GM03348 (cell line): Measurements from ENCODE around the gene TMEM131.
A peak's percentile ranks its signal among the peaks of the same experiment; 100 is the strongest.

Experiments
- DNase-seq: peaks from one replicate; pipeline ENCODE4 v3.0.0; 2012; ENCODE audit warnings: low spot score

TMEM131 gene

DNA sequence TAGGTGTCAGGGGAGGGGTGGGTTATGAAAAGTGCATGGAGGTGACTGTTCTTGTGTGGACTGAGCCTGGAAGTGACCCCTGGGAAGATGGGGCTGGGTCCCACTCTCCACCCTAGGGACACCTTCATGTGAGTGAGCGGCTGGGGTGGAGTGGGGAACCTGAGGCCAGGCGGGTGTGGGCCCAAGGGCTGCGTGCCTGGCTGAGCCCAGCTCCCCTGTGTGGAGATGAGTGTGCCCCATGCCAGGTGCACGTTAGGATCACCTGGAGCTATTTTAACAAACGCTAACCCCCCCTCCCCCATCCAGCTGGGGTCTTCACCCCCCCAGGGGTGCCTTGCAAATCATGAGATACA is 255.9 kb downstream of the TMEM131 start:
- no peak for DNase-seq

DNA sequence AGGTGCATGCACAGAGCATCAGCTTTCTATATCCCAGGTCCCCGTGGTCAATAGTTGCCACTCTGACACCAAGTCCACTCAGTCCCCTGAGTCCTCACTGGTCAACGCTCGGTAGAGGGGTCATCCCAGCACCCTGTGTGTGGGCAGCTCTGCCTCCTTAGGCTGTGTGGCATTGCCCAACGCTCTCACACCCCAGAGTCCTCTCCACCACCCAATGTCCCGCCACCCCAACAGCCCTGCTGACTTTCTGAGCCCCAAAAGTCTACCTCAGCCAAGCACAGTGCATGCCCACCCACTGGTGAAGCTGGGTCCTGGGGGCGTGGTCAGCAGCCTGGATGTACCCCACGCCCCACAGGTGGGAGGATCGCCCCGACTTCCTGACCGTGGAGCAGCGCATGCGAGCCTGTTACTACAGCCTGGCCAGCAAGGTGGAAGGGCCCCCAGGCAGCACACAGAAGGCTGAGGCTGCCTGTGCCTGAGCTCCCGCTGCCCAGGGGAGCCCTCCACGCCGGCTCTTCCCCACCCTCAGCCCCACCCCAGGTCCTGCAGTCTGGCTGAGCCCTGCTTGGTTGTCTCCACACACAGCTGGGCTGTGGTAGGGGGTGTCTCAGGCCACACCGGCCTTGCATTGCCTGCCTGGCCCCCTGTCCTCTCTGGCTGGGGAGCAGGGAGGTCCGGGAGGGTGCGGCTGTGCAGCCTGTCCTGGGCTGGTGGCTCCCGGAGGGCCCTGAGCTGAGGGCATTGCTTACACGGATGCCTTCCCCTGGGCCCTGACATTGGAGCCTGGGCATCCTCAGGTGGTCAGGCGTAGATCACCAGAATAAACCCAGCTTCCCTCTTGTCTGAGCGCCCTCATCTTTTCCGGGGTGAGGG is 256.5 kb downstream of the TMEM131 start:
- DNase-seq, result no peak

DNA sequence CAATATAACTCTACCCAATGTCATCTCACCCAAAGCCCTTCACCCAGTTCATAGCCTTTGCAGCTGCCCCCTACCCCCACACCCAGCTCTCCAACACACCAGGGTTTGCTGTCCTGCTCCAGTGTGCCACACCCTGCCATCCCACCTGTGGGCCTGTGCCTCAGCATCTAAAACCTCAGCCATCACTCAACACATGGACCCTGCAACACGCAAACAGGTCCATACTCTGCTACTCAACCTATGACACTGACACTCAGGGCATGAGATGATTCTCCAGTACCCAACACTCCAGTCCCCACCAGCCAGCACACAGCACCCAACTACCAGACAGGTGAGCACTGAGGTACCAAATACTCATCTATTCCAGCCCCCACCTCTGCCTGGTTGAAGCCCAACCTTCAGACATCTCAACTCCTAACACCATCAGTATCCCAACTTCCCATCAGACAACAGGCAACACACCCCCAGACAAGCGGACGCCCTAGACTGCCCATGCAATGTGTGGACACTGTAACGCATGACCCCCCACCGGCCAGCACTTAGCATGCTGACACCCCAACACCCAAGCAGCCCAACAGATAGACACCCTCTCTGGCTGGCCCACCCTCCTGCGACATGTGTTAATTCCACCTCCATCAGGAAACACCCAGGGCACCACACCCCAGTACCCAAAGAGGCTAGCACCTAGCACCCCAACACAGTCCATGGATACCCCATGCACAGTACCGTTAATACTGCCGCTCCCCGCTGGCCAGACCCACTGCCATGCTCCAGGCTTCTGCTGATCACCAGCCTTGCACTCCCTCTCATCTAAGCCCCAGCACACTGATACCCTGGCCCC is 257.3 kb downstream of the TMEM131 start:
- no peak for DNase-seq

DNA sequence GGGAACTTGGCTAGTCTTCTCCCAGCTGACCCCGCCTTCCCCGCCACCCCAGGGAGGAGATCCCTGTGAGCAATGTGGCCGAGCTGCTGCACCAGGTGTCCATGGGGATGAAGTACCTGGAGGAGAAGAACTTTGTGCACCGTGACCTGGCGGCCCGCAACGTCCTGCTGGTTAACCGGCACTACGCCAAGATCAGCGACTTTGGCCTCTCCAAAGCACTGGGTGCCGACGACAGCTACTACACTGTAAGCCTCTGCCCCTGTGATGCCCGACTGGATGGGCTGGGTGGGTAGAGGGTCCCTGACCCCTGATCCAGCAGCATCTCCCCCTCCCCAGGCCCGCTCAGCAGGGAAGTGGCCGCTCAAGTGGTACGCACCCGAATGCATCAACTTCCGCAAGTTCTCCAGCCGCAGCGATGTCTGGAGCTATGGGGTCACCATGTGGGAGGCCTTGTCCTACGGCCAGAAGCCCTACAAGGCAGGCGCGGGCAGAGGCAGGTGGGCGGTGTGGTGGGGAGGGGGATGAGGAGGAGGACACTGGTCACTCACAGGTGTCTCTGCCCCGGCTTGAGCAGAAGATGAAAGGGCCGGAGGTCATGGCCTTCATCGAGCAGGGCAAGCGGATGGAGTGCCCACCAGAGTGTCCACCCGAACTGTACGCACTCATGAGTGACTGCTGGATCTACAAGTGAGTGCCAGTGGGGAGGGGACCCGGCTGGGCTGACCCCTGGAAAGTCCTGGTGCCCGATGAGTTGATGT is 258.1 kb downstream of the TMEM131 start:
- no peak for DNase-seq

DNA sequence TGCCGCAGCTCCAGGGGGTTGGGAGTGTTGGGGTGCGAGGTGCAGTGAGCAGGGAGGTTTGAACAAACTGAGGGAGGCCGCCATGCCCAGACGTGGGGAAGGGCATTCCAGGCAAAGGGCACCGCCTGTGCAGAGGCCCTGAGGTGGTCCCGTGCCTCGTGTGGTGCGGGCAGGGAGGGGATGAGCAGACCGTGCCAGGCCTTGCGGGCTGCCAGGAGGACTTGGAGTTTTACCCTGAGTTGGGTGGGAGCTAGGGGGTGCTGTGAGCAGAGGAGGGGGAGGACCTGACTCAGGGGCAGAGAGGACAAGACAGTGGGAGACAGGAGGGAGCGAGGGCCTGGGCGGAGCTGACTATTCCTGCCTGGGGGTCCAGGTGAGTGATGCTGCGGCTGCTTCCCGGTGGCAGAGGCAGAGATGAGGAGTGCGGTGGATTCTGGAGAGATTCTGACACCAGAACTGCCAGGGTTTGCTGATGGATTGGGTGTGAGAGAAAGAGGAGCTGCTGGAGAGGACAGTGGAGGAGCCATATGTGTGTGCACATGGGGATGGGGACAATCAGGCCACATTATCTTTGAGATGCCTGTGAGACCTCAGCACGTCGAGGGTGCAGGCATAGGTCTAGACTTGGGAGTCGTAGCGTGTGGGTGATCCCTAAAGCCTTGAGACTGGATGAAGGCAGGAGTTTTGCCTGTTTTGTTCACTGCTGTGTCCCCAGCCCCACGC is 259.0 kb downstream of the TMEM131 start:
- no peak for DNase-seq

DNA sequence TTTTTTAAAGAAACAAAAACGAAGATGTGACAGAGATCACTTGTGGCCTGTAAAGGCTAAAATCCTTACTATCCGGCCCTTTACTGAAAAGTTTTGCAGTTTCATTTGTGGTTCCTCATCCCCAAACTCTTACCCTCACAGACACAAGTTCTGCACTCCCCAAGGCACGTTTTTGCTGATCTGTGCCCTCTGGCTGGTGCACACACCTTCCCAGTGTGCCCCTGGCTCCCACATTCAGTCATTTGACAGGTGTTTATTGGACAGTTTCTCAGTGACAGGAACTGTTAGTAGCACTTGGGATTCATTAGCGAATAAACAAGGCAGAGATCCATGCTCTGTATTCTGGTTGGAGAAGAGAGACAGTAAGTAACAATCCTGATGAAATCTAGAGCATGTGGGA is 259.6 kb downstream of the TMEM131 start:
- DNase-seq, result no peak

DNA sequence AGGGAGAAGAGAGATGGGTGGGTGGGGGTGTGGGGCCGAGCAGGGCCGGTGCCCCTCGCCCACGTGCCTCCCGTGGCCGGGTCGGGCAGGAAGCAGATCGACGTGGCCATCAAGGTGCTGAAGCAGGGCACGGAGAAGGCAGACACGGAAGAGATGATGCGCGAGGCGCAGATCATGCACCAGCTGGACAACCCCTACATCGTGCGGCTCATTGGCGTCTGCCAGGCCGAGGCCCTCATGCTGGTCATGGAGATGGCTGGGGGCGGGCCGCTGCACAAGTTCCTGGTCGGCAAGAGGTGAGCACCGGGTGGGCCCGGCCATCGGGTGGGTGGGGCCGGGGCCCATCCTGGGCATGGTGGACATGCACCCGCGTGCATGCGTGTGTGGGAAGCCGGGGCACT is 260.6 kb downstream of the TMEM131 start:
- DNase-seq, result no peak

DNA sequence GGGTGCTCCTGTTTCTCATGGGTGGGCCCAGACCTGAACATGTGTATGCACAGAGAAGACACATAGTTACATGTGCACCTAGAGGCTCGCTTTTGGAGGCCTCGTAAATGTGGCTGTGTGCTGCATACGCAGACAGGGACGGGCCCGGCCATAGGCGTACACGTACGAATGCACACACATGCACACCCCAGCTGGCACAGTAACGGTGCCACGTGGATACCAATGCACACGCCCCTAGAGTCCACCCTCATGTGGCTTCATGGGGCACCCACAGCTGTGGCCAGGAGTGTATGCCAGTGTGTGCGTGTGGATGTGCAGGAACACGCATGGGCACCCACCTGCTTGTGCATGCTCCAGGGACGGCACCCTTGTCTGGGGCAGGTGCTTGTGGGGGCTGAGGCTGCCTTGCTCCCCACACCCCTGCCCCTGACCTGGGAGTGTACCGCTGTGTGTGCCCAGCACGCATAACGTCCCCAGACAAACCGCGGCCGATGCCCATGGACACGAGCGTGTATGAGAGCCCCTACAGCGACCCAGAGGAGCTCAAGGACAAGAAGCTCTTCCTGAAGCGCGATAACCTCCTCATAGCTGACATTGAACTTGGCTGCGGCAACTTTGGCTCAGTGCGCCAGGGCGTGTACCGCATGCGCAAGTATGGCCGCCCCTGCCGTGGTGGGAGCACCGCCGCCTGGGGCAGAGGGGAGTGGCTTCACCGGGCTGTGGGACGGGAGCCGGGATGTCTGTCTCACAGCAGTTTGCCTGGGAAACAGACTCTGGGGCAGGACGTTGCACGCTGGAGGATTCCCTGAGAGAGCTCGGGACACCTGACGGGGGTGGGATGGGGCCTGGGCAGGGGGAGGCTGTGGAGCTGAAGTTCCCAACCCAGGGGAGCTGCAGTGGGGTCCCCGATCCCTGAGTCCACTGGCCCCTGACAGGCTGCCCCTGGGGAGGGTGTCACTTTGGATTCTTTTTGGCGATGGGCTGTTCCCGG is 261.4 kb downstream of the TMEM131 start:
- no peak for DNase-seq

DNA sequence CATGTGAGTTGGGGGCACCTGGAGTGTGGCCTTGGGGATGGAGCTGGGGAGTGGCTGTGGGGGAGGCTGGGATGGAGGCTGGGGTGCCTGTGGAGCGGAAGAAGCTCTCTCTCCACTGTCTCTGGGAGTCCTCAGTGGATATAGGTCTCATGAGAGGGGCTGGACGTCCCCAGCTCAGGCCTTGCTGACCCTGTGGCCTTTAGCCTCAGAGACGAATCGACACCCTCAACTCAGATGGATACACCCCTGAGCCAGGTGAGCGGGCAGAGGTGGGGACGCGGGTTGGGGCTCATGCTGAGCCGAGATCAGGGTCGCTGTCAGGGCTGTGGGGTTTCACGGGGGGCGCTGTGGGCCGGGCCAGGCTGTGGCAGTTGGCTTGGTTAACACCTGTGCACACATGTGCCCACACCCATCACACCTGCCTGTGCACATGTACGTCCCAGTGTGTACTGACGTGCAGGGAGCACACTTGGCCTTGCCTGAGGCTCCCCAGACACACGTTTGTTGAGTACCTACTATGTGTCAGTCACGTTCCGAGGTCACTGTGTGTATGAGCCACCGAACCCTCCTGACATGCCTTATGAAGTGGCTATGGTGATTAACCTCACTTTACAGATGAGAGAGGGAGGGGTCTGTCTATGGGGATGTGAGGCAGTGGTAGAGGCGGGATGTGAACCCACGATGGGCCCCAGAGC is 262.3 kb downstream of the TMEM131 start:
- DNase-seq, result no peak

DNA sequence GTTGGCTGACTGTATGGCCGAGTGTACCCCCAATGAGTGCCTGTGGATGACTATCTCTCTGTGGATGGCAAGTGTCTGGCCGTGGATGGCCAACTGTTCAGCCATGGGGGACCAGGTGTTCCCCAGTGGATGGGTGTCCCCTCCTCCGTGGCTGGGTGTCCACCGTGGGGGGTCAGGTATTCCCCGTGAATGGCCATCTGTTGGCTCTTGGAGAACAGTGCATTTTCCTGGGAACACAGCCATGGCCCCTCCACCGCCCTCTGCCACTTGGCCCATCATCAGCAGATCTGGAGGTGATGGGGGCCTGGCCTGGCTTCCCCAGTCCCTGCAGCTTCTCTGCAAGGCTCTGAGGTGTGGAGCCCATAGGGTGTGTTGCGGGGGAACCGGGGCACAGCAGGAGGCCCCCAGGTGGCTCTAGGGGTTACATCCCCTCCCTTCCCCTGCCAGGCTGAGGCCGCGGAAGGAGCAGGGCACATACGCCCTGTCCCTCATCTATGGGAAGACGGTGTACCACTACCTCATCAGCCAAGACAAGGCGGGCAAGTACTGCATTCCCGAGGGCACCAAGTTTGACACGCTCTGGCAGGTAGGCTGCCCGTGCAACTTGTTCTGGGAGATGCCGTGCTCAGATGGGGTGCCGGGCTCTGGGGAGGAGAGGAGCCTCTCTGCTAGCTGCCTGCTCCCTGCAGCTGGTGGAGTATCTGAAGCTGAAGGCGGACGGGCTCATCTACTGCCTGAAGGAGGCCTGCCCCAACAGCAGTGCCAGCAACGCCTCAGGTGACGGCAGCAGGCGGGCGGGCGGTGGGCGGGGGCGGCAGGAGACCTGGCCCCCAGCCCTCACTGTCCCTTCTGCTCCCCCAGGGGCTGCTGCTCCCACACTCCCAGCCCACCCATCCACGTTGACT is 263.1 kb downstream of the TMEM131 start:
- no peak for DNase-seq

DNA sequence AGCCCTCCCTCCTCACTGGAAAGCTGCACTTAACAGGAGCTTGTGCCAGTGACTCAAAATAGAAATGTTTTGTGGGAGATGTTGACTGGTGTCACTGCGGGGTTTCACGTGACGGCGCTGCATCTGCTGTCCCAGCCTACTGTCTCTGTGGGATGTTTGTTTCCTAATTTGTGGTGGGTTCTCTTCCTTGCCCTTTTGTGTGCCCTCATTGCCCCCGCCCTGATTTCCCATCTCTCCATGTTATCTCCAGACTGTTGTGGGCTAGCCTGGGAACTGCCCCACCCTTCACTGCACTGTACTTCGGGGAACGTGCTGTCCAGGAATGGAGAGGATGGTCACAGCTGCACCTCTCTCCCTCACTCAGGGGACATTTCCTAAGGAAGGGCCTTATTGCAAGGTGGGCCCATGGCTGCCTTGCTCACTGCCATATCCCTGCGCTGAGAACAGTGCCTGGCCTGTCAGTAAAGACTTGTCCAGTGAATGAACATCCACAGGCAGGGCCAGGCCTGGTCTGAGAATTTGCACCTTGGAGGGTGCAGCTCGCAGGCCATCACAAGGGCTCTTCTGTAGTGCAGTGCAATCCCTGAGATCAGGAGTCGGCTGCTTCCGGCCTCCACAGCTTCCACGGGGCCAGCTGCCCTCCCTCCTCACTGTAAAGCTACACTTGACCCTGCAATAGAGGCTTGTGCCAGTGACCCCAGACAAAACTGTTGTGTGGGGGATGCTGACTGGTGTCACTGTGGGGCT is 264.3 kb downstream of the TMEM131 start:
- no peak for DNase-seq

DNA sequence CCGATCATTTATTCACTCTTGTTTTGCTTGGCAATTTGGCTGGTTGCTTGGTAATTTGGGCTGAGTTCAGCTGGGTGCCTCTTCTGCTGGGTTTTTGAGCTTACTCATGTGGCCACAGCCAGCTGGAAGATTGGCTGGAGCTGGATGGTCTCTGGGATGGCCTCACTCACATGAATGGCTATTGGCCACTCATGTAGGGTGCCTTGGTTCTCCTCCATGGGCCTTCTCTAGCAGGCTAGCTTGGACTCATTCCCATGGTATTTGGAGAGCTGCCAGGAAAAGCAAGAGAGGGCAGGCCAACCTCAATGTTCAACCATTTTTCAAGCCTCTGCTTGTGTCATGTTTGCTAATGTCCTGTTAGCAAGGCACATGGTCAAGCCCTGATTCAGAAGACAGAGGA is 265.5 kb downstream of the TMEM131 start:
- DNase-seq, result no peak

DNA sequence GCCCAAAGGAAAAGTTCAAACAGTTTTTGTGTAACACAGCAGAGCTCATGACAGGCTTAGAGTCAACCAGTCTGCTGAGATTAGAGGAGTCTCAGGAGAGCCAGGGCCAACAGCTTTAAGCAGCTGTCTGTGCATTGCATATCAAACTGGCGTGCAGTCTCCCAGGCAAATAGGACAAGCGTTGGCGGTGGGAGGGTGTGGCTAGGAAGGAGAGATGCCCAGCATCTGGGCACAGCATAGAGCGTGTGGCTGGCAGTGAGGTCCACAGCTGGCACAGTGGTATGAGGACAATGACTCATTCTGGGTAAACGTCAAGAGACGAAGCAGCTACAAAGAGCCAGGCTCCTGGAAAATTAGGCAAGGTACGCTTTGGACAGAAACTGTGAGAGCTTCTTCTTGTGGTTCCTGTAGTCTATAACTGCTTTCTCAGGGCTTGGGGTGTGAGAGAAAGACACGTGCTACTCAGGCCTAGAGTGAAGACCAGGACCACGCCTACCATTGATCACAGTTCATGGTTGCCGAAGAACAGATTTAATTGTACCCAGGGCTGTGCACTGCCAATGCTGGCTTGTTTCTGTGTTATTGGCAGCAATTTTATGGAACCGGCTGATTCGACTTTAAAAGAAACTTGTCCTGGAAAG is 267.5 kb downstream of the TMEM131 start:
- peak; percentile 59 for DNase-seq

DNA sequence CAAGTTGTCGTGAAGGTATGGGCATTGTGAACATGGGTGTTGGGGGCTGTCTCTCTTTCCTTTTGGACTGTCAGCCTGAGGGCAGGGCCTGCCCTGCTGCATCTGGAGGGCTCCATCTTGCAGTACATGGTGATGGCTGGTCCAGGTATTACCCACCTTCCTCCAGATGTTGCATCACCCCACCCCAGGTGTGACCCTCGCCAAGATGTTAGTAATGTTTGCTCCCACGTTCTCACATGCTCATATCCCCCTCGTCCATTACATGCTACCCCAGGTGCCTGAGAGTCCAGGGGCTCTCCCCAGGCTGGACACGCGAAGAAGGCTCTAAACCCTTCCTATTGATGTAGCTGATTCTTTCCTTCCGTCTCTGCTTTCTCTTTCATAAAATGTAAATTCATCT is 268.5 kb downstream of the TMEM131 start:
- DNase-seq, result no peak

DNA sequence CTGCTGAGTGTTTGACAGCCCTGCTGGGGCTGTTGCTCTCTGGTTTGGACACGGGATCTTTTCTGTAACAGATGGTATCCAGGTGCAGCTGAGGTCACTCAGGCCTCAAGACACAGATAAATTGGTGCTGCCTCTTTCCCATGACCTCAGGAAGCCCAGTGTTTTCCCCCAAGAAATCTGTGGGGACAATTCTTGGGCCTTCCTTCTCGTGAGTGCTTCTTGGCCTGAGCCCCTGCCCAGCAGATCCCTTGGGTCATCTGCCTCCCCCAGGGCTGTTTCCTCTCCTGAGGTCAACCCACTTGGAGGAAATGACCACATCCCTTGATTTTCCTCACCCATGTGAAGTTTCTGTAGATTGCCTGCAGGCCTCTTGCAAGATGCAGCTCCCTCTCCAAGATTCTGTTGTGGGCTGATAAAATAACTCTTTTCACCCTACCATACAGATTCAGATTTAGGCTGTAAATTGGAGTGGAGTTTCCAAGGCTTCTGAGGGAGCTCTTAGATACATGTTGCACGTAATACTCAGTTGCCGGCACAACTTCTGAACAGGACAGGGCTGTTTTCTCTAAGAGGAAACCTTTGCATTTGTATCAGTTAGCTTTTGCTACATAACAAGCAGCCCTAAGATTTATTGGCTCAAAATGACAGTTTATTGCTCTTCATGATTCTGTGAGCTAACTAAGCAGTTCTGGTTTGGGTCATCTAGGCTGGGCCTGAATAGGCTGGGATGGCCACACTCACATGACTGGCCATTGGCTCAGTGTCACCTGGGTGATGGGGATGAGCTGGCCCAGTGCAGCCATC is 269.3 kb downstream of the TMEM131 start:
- DNase-seq, result no peak

DNA sequence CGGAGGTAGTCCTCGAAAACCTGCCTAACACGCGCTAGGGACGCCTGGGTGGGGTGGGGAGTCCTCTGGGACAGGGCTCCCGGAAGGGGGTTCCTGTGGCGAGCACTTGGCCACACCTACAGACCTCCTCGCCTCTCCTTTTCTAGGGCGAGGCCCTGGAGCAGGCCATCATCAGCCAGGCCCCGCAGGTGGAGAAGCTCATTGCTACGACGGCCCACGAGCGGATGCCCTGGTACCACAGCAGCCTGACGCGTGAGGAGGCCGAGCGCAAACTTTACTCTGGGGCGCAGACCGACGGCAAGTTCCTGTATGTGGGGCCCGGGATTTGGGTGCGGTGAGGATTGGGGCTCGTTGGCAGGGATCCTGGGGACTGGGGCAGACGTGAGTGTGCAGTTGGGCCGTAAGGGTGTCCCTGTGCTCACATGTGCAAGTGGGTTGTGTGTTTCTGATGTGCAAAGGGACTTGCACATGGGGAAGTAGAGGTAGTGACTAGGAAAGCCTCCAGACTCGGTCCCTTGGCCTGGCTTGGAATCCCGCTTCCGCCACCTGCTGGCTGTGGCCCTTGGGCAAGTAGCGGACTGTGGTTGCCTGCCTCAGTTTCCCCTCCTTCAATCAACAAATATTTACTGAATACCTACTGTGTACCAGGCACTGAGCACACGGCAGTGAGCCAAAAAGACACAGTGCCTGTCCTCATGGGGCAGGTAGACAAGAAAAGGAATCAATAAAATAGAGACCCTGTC is 270.6 kb downstream of the TMEM131 start:
- DNase-seq, result no peak
